Peyer's patch (tissue), 4 donors: Measurements from ENCODE around the gene HHIPL1.

ENCODE experiments used
- CTCF ChIP-seq, 6 experiments: fragments of 450-650 bp in 4 of 6; fragments of 200-600 bp in 2 of 6; sonication (generic) in 1 of 6; IDR thresholded peaks; one replicate each; pipeline ENCODE4 v1.5.1; 2017 to 2019; ENCODE audit warnings: antibody characterized with exemption in 6 of 6, mild to moderate bottlenecking in 3 of 6, moderate library complexity in 1 of 6
- POLR2A ChIP-seq, 2 donors: fragments of 450-650 bp; IDR thresholded peaks; one replicate each; pipeline ENCODE4 v1.5.1; 2017; ENCODE audit warnings: antibody characterized with exemption in 2 of 2, mild to moderate bottlenecking in 2 of 2, moderate library complexity in 2 of 2

GRCh38 chr14:99707921-99708320, 63.0 kb downstream of the HHIPL1 start:
- TF ChIP-seq POLR2A (IDR thresholded peaks at IDR 0.05): no peak
- no peak for TF ChIP-seq CTCF (IDR thresholded peaks at IDR 0.05)
